GM19238 (cell line): ENCODE data around the gene SRRM4.
"Not testable (repeated sequence)": the region's sequence is repeated elsewhere in the genome, so short reads cannot be mapped to it uniquely, and the experiment has no call there.

ENCODE experiments used
- DNase-seq: peaks from one replicate; pipeline ENCODE4 v3.0.0; 2011; ENCODE audit warnings: low spot score; ENCODE audit not compliant: insufficient read length

SRRM4 gene

GRCh38 chr12:118981285-118982211, at the start of gene SRRM4:
TSS of gene SRRM4 (plus strand) at chr12:118981541. CDS start at chr12:118981883, 342 bp downstream.
- no peak for DNase-seq

GRCh38 chr12:118946256-118946655, 35.1 kb upstream of the SRRM4 start:
- DNase-seq: no peak

GRCh38 chr12:118958520-118958919, 22.8 kb upstream of the SRRM4 start:
- no peak for DNase-seq

GRCh38 chr12:118959348-118959747, 22.0 kb upstream of the SRRM4 start:
- DNase-seq: no peak

- no peak for DNase-seq
Measured at GRCh38 chr12:118959985-118960560, 21.3 kb upstream of the SRRM4 start.

- no peak for DNase-seq
Measured at GRCh38 chr12:118960865-118961264, 20.5 kb upstream of the SRRM4 start.

- no peak for DNase-seq
Measured at GRCh38 chr12:118964988-118965387, 16.4 kb upstream of the SRRM4 start.

- DNase-seq: no peak
Measured at GRCh38 chr12:118970856-118971255, 10.5 kb upstream of the SRRM4 start.

- DNase-seq: no peak
Measured at GRCh38 chr12:118972982-118973381, 8.4 kb upstream of the SRRM4 start.

- DNase-seq: peak; percentile 29
Measured at GRCh38 chr12:118979763-118980406, 1.5 kb upstream of the SRRM4 start.

GRCh38 chr12:118980407-118981014, 830 bp upstream of the SRRM4 start:
- no peak for DNase-seq

GRCh38 chr12:118982302-118982701, 961 bp downstream of the SRRM4 start:
- DNase-seq: no peak

GRCh38 chr12:118982984-118983761, 1.8 kb downstream of the SRRM4 start:
- DNase-seq: no peak

- no peak for DNase-seq
Measured at GRCh38 chr12:118984161-118984943, 3.0 kb downstream of the SRRM4 start.

- no peak for DNase-seq
Measured at GRCh38 chr12:118986050-118986449, 4.7 kb downstream of the SRRM4 start.

GRCh38 chr12:118999107-118999506, 17.8 kb downstream of the SRRM4 start:
- DNase-seq: no peak

GRCh38 chr12:119005085-119005484, 23.7 kb downstream of the SRRM4 start:
- no peak for DNase-seq

- DNase-seq: no peak
Measured at GRCh38 chr12:119005913-119006312, 24.6 kb downstream of the SRRM4 start.

- no peak for DNase-seq
Measured at GRCh38 chr12:119006746-119007145, 25.4 kb downstream of the SRRM4 start.

- DNase-seq: not testable (repeated sequence)
Measured at GRCh38 chr12:119008273-119008672, 26.9 kb downstream of the SRRM4 start.
